GM21717 (cell line): ENCODE data around the gene DGKG.
A peak's percentile ranks its signal among the peaks of the same experiment; 100 is the strongest.

ENCODE experiments used
- ATAC-seq: cut with Tn5 transposase; IDR thresholded peaks from one replicate; pipeline ENCODE4 v1.9.1; 2021; ENCODE audit warnings: mild to moderate bottlenecking, moderate library complexity; ENCODE audit not compliant: unreplicated experiment

DGKG gene

DNA sequence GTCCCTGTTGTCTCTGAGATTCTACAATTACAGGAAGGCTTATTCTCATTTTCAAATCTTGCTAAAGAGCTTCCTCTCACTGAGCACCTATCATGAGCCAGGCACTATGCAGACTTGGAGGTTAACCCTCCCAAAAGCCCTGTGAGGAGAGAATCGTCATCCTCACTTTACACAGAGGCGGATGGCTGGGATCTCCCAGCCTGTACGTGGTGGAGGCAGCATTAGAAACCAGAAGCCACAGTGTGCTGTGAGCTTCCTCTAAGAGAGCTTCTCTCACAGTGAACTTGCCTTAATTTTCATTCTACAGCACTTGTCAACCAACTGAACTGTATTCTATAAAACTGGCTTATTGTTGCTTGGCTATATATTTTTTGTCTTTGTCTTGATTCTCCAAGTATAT lies 6.1 kb upstream of the DGKG start:
- ATAC-seq: no peak

DNA sequence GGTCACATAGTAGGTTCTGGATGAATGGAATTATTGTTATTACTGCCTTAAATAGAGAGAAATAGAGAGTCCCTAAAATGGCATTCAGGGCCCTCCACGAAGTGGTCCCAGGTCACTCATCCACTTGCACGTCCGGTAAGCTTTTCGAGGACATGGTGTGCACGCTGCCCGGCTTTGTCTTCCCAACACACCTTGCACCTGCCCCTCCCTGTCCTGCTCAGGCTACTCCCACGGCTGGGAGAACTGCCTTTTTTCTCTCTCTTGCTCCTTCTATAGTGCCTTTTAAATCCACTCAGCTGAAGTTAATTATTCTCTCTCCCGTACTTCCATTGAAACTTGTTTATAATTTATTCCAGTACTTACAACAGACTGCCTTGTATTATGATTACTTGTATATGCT lies 5.6 kb upstream of the DGKG start:
- ATAC-seq: no peak

DNA sequence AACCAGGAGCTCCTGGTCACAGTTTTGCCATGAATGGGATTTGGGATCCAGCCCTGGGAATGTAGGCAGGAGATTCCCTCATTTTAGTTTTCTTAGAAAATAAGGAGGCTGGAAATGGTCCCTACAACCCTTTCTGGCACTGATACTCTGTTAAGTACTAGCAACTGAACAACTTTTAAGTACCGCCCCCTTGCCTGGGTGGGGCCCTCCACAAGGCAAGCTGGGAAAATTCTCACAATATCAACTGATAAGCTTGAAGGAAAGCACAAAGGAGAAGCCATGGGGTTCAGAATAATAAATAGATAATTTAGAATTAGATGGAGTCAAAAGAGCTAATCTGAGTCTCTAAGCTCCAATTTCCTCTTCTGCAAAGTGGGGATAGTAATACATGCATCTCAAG lies 4.2 kb upstream of the DGKG start:
- ATAC-seq: no peak

DNA sequence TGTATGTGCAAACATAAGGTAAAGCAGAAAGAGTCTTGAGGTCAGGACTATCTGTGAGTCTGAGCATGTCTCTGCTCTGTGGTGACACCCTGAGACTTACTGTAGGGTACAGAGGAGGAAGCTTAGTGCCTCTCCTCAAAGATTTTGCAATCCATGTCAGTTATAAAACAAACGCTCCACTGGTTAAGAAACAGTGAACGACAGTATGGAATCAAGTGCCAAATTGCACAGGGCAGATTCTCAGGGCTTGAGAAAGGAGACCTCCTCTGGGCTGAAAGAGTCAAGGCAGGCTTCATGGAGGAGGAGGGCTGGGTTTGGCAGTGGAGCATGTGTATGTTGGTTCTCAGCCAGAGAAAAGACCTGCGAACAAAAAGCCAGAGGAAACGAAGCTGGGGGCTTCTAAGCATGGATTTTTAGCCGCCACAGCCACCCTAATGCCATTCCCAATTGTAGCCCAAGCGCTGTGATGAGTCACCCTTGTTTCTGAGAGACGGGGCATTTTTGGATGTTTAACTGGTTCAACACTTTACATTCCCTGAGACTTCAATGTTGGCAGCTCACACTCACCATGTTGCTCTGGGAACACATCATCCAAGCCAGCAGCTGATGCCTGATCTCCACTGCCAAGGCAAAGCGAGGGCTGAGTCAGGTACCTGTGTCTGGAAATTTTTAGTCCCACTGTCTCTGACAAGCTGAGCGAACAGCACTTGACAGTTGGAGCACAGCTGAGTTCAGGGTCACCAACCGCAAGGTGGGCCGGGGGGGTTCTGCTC lies 3.4 kb upstream of the DGKG start:
- ATAC-seq: no peak

GRCh38 chr3:186362988-186363387 lies 954 bp upstream of the DGKG start:
- no peak for ATAC-seq

DNA sequence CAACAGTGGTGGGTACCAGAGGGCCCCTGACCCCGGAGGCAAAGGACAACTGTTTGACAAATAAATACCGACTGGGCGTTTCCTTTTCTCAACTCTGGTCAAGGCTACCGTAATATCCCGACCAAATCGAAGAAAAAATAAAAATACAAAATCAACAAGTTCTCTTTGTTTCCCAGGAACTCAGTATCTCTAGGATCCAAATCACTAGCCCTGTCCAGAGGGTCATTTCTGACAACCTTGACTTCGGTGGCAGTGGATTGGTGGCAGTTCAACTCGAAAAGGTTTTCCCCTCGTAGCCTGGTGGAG lies 456 bp upstream of the DGKG start:
- ATAC-seq: no peak

DNA sequence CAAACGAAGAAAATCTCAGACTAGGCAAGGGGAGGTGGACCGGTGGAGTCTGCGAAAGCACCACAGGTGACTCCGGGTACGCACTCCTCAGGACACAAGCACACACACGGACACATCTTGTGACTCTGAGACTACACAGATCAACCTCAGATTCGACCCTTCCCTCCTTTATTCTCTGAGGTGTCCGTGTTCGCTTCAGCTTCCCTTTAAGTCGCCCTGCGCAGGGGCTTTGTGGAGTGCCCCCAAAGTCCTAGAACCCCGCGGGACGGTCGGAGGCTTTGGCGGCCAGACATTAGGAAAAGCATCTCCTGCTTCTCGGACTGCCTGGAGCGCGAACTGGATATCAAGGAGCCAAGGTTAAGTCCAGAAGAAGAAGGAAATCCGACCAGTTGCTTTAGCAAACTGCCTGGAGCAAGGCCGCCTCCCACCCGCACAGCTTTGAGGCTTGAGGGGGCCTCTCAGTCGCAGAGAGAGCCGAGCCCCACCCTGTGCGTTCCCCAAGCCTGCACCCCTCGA lies 730 bp downstream of the DGKG start:
- ATAC-seq: peak; percentile 19

GRCh38 chr3:186360779-186361178 lies 1.3 kb downstream of the DGKG start:
- ATAC-seq: no peak

DNA sequence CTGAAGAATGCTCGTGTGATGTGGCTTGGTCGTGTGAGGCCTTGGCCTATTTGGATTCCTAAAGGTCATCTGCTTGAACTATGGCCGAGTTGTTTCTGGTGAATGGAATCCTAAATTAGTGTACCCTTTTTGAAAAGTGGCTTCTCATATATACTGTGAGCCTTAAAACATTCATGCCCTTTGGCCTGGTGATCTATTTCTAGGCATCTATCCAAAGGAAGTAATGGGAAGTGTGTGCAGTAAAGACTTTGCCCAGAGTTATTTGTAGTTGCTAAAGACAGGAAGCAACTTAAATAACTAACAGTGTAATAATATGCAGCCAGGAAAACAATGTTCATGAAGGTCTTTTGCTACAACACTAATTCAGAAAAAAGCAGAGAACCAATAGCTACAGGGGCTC lies 3.0 kb downstream of the DGKG start:
- ATAC-seq: no peak

DNA sequence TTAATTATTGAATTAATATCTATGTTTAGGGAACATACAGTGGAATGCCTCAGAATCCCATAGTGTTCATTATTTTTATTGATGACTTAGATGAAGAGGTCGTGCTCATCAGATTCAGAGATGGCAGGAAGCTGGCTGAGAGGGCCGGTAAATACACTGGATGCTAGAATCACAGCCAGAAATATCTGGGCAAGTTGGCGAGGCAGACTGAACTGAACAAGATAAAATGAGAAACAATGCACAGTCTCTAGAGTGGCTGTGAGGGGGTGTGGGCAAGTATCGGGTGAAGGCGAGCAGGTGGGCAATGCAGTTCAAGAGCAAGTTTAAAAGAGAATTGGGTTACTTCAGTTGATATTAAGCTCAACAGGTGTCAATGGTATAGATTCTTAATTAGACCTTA lies 5.9 kb downstream of the DGKG start:
- no peak for ATAC-seq

DNA sequence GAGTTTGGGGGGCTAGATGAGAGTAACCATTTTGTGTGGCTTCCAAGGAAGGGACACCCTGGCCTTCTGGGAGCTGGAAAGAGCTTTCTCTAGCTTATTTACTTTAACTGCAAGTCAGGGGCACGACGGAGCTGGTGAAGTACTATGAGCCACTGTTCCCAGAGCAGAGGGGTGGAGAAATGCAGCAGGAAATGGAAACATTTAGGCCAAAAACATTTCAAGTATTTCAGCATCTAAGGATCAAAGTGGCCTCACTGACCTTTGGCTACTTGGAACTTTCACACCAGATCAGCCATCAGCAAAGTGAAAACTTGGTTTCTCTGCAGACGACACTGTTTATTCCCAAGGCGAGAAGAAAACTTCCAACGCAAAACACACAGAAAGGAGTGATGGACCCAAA lies 7.9 kb downstream of the DGKG start:
- ATAC-seq: no peak

DNA sequence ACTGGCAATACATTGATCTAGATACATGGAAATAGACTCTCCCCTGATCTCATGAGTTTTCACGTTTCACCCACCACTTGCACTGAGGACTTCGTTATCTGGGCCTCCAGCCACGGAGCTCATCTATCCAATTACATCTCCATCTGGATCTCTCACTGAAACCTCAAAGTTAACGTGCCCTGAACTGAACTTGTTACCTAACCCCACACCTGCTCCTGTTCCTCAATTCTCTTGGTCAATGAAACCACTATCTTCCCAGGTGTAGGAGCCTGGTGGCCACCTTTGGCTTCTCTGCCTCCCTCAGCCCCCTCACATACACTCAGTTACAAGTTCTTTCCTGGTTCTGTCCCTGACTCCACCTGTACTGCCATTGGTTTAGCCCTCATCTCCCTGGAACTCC lies 9.7 kb downstream of the DGKG start:
- no peak for ATAC-seq

DNA sequence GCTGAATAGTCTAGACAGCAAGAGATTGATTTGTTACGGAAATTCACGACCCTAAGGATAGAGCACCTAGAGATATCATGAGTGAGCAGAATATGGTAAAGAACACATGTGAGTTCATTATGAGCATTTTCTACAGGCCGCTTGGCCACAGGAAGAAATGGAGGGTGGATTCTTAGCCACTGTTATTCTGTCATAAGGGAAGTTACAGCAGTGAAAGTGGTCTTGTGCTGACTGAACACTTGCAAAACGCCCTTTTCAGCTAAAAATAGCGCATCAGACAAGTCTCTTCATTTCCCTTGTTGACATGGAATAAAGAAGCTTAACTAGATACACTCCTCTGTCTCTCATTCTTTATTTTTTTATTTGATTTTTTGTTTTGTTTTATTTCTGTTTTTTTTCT lies 19.8 kb downstream of the DGKG start:
- peak; percentile 71 for ATAC-seq

- ATAC-seq: no peak
Observed at GRCh38 chr3:186340204-186340603, 21.8 kb downstream of the DGKG start.

DNA sequence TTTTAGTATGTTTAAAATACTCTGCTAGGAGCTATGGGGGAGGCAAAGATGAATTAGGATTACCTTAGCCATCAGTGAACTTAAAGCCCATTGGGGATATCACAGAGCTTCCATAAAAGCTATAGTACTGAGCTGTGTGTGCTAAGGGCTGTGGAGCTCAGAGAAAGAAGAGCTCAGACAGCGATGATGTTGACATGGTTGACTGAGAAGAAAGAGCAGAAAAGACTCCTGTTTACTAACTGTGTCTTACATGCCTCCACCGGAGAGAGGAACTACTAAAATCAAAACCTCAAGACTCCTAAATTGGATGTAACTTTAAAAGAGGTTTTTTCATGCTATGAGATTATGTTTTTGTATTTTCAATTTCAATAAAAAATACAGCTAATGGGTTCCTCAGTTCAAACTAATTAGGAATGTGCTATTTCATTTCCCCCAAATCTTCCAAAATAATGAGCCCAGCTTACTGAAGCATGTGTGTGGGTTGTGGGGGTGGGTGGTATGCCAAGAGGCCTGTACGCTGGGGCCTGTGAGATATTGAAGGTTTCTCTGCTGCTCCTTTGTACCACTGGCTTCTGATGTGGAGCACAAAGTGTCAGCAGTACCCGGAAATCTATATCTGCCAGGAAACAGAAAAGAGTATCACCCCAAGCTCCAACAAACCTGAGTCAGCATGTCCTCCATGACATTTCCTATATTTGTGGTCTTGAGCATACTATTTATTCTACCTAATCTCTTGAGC lies 22.7 kb downstream of the DGKG start:
- no peak for ATAC-seq

- no peak for ATAC-seq
Observed at GRCh38 chr3:186333256-186333655, 28.8 kb downstream of the DGKG start.

DNA sequence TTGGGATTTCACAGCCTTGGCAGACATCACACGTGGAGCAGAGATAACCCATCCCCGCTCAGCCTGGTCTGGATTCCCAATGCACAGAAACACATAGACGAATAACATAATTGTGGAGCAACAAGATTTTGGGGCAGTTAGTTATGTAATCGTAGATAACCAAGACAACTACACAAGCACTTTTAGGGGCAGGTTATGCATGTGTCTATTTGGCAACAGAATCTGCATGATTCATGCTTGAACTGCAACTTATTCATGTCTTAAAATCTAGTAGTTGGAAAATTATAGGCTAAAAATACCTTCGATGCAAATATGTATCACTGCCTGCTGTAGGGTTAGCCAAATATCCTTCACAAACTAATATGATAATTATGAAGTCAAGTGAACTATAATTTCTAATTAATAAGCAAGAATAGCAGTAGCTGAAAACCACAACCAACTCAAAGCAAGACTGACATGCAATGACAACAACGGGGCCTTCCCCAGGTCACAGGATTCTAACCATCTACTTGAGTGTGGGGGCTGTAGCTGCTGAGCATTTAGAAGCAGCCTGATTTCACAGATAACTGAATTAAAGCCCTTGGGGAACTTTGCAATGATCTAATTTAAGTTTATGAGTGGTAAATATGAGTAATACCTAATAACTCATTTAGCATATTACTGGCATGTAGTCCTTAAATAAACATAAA lies 31.1 kb downstream of the DGKG start:
- ATAC-seq: peak; percentile 57

DNA sequence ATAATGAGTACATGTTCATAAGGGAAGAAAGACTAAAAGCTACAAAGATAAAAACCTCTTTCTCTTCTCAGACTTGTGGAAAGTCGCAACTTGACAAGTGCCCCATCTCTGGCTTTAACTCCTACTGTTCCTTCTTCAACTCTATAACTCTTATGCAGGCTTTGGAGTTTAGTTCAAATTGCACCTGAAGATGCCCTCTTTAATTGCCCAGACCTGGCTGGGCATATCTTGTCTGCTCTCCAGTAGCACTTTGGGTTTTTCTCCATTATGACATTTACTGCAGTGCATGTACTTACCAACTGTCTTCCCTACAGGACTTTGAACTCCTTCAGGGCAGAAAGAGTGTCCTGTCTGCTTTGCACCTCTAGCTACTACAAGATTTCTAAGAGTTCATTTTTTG lies 32.4 kb downstream of the DGKG start:
- no peak for ATAC-seq

DNA sequence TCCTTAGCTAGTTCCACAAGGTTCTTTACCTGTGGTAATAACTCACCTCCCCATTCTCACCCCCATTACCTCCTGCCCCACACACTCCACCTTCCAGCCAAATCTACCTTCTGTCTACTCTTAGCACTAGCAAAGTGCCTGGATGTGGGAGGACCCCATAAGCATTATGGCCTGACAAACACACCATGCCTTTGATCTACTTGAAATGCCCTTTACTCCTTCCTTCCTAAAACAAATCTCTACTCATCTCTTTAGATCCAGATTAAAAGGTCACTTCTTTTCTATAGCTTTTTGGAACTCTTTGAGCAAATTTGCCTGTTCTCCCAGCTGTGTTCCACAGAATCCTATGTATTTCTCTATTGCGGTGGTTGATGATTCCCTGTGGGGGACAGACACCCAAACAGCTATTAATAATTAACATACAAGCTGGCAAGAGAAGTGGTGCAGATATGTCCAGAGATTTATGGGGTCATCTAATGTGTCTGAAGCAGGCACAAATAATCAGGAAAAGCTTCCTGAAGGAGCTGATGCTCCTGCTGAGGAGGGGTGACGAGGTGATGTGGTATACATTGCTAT lies 34.0 kb downstream of the DGKG start:
- no peak for ATAC-seq

GRCh38 chr3:186322761-186323160 lies 39.3 kb downstream of the DGKG start:
- ATAC-seq: no peak

DNA sequence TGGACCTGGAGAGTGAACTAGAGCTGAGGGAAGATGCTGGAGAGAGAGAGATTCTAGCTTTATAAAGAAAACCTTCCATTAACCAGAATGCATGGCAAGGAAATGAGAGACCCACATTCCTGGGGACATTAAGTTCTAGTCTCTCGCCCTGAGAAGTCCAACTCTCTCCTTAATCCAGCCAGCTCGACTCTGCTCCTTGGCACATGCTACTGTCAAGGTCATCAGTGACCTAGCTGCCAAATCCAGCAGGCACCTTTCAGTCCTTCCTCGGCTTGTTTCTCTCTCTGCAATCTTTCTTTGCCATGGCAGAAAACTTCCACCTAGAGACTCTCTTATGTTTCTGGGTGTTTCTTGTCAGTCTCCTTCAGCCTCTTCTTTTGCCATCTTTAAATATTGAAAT lies 40.3 kb downstream of the DGKG start:
- ATAC-seq: no peak
